Activated CD8-positive, alpha-beta T cell treated with anti-CD3 and anti-CD28 coated beads for 36 hours (primary cell): ENCODE data around the gene FAXC. TPM values are rescaled to one million over a fixed set of nuclear protein-coding genes. Genes with fewer than 3 reads are reported as not detected.
"Not testable (repeated sequence)": the region's sequence is repeated elsewhere in the genome, so short reads cannot be mapped to it uniquely, and the experiment has no call there.

ENCODE experiments used
- ATAC-seq: fragments of 200-7000 bp; cut with Tn5 transposase; one replicate; pipeline ENCODE4 v1.10.0; 2021; ENCODE audit warnings: mild to moderate bottlenecking, moderate library complexity
- CTCF ChIA-PET: fragments of 350-600 bp; sonication (Branson Sonifier 250); formaldehyde crosslinking; loops from one replicate; lab custom pipeline; 2021; ENCODE audit warnings: antibody characterized with exemption; lab: Charles Lee
- POLR2A ChIA-PET: fragments of 350-600 bp; sonication (Branson Sonifier 250); formaldehyde crosslinking; loops from one replicate; lab custom pipeline; 2021; ENCODE audit warnings: antibody characterized with exemption; lab: Charles Lee
- DNase-seq: peaks from one replicate; pipeline ENCODE4 v3.0.0-alpha.2; 2020
- H3K27ac Mint-ChIP-seq: one replicate; pipeline ENCODE4 v1.8.0; 2021; ENCODE audit warnings: mild to moderate bottlenecking, mixed read lengths
- H3K27me3 Mint-ChIP-seq: one replicate; pipeline ENCODE4 v1.8.0; 2021; ENCODE audit warnings: mixed read lengths
- H3K36me3 Mint-ChIP-seq: one replicate; pipeline ENCODE4 v1.8.0; 2021; ENCODE audit warnings: low read depth, mixed read lengths
- H3K4me1 Mint-ChIP-seq: one replicate; pipeline ENCODE4 v1.8.0; 2021; ENCODE audit warnings: low read depth, mixed read lengths
- H3K4me3 Mint-ChIP-seq: one replicate; pipeline ENCODE4 v1.8.0; 2021; ENCODE audit warnings: mild to moderate bottlenecking, moderate library complexity, mixed read lengths
- H3K9me3 Mint-ChIP-seq: one replicate; pipeline ENCODE4 v1.8.0; 2021; ENCODE audit warnings: mixed read lengths
- CTCF ChIP-seq: fragments of 200-600 bp; IDR thresholded peaks from one replicate; pipeline ENCODE4 v1.8.0; 2022; ENCODE audit warnings: antibody characterized with exemption, mild to moderate bottlenecking
- intact Hi-C: fragments of 100-400 bp; cut with micrococcal nuclease; formaldehyde crosslinking; loops from one replicate; pipeline ENCODE4 v1.10.0; 2022
- total RNA-seq, 2 experiments: library from RNA; stranded (reverse); gene quantifications; one replicate each; pipeline ENCODE4 v1.2.3, GENCODE V29; 2021

Gene FAXC
- total RNA-seq, 2 experiments from 2014 or later = not detected

GRCh38 chr6:99270030-99270429 is 79.4 kb downstream of the FAXC start:
- ChIA-PET POLR2A (no interaction called here), CTCF (no interaction called here)
- ATAC-seq (no peak), DNase-seq (no peak)
- Mint-ChIP-seq H3K27me3 (peaks cover 3% of the 10 kb centered on the region), H3K27ac (no peak overlapping the region), H3K9me3 (no peaks in the 10 kb centered on the region), H3K36me3 (no peaks in the 10 kb centered on the region), H3K4me3 (no peak overlapping the region), H3K4me1 (no peaks in the 10 kb centered on the region)
- no peak for TF ChIP-seq CTCF
- intact Hi-C loops = no loop called here

GRCh38 chr6:99269207-99269606 is 80.3 kb downstream of the FAXC start:
- no peak for TF ChIP-seq CTCF
- ChIA-PET CTCF (interaction anchor here (0.8 kb wide), 1 partner anchor 13 kb away, joined by 3 read pairs; no protein-coding TSS in a partner anchor), POLR2A (no interaction called here)
- Mint-ChIP-seq H3K27ac (no peak overlapping the region), H3K4me3 (no peak overlapping the region), H3K27me3 (peaks cover 3% of the 10 kb centered on the region), H3K9me3 (no peaks in the 10 kb centered on the region), H3K36me3 (no peaks in the 10 kb centered on the region), H3K4me1 (no peaks in the 10 kb centered on the region)
- ATAC-seq = no peak
- intact Hi-C loops = no loop called here
- DNase-seq = no peak

GRCh38 chr6:99266996-99267395 is 82.5 kb downstream of the FAXC start:
- H3K36me3 Mint-ChIP-seq, H3K4me1 Mint-ChIP-seq, H3K4me3 Mint-ChIP-seq, POLR2A ChIA-PET, H3K27me3 Mint-ChIP-seq, intact Hi-C loops, ATAC-seq, CTCF ChIA-PET, DNase-seq, H3K9me3 Mint-ChIP-seq, H3K27ac Mint-ChIP-seq: not testable (repeated sequence)

- H3K4me1 Mint-ChIP-seq, DNase-seq, H3K27ac Mint-ChIP-seq, H3K27me3 Mint-ChIP-seq, H3K36me3 Mint-ChIP-seq, H3K9me3 Mint-ChIP-seq, H3K4me3 Mint-ChIP-seq, ATAC-seq, CTCF ChIA-PET, intact Hi-C loops, POLR2A ChIA-PET: not testable (repeated sequence)
Observed at GRCh38 chr6:99265447-99265846, 84.0 kb downstream of the FAXC start.

GRCh38 chr6:99254616-99255550 is 94.6 kb downstream of the FAXC start:
- CTCF ChIA-PET = no interaction called here
- intact Hi-C loops = no loop called here
- ATAC-seq = no peak
- no peaks in the 10 kb centered on the region for H3K4me1 Mint-ChIP-seq
- no peaks in the 10 kb centered on the region for H3K36me3 Mint-ChIP-seq
- no peak overlapping the region for H3K4me3 Mint-ChIP-seq
- POLR2A ChIA-PET = no interaction called here
- H3K27me3 Mint-ChIP-seq = no peaks in the 10 kb centered on the region
- DNase-seq = no peak
- no peak for TF ChIP-seq CTCF
- H3K9me3 Mint-ChIP-seq = no peaks in the 10 kb centered on the region
- H3K27ac Mint-ChIP-seq = no peak overlapping the region

GRCh38 chr6:99253271-99253670 is 96.2 kb downstream of the FAXC start:
- Mint-ChIP-seq H3K27ac (no peak overlapping the region), H3K27me3 (no peaks in the 10 kb centered on the region), H3K4me1 (no peaks in the 10 kb centered on the region), H3K36me3 (no peaks in the 10 kb centered on the region), H3K9me3 (no peaks in the 10 kb centered on the region), H3K4me3 (no peak overlapping the region)
- ATAC-seq = no peak
- intact Hi-C loops = no loop called here
- ChIA-PET POLR2A (no interaction called here), CTCF (no interaction called here)
- no peak for DNase-seq
- TF ChIP-seq CTCF = no peak
